NCI-H1436 (cell line): ENCODE results near the gene INPP5D.
A peak's percentile ranks its signal among the peaks of the same experiment; 100 is the strongest.

Experiments
- DNase-seq: peaks from one replicate; lab custom pipeline; 2025; lab: John Stamatoyannopoulos, UW

Gene INPP5D

DNA sequence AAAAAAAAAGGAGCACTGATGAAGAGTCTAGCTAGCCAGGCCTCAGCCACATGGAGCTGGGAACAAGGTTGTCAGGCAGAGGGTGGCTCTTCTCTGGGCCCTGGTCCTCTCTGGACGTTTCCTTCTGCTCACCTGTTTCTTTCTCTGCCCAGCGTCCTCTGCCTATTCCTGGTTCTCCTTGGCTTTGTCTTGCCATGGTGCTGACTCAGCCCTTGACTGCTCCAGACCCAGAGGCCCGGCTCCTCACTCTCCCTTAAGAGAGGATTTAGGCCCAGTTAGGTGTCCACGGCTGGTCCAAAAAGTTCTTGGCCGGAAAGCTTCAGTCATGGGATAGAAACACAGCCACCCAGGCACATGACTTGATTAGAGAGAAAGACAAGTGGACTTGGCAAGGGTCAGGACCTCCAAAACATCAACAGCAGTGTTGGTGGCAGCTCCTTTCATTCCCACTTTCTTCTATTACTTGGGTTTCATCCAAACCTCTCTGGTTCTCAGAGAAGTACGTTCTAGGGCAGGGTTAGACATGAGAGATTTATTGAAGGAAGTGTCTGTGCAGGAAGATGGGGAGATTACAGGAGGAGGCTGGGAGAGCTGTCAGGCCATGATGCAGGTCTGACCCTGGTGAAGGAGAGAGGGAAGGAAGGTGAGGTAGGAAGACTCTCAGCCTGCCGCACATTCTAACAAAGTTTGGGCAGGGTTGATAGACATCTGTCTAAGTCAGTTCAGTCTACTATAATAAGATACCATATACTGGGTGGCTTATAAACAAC, 176.9 kb downstream of the INPP5D start:
- DNase-seq, result no peak

DNA sequence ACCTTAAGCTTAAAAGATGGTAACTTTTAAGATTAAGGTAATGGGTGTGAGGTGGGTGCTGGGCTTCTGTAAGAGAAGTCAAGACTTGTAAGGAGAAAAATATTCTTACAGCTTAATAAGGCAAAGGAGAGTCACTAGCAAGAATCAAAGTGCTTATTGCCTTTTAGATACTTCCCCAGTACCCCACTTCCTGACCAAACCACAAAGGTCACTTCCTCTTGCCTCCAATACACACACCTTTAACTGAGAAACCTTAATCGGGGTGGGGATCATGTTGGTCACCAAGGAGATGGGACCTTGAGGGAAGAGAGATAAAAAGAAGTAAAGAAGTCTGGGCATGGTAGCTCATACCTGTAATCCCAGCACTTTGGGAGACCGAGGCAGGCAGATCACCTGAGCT, 180.8 kb downstream of the INPP5D start:
- DNase-seq, result no peak

DNA sequence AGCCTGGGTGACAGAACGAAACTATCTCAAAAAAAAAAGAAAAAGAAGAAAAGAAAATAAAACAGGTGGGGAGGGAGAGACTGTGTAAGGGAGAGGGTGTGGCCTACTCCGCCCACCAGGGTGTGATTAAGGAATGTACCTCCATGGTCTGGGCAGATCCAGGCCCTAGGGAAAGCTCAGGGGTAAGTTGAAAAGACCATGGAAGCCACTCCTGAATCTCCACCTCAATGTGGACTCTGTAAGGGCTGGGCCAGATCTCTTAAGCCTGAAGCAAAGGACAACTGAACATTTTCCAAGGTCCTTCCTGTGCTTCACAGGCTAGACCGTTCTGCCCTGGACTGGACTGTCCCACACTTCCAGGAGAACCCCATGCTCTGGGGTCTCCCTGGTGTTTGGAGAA, 181.7 kb downstream of the INPP5D start:
- no peak for DNase-seq

DNA sequence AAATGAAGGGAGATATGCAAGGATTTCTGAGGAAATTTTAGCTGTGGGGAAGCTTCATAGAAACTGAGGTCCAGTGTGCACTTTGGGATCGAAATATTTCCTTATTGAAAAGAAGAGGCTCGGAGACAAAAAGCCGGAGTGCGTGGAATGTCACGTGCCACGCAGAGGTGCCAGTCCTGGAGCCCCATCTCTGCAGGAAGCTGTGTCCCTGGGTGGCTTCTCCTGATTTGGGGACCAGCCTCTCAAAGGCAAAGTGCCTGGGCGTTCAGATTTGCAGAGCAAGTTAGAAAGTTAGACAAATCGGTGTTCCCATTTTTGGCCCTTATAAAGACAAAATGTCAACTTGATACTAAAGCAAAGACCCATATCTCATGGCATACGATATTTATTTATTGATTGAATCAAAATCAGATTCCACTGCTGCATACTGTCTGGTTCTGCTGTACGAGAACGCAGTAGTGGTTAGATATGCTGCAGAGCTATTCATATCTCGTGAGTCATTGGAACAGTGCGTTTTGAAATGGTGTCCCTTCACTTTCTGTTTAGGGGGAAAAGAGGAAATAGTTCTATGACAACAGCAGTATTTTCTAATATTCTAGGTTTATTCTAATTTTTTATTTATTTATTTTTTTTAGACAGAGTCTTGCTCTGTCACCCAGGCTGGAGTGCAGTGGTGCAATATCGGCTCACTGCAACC, 182.2 kb downstream of the INPP5D start:
- DNase-seq, result no peak

DNA sequence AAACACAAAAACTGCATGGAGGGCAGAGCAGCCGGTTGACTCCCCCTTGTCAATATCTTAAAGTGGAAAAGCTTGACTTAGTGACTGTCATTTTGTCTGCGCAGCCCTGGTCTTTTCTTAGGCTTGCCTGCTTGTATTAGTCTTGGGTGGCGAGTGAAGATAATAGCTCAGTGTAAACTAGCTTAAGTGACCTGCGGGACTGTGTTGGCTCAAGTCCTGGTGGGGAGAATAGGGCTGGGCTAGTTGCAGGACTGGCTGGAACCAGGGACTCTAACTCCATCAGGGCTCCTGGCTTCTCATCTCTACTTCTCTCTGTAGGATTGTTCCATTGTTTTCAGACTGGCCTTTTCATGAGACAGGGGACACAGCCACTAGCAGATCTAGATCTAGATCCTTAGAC, 183.2 kb downstream of the INPP5D start:
- no peak for DNase-seq

DNA sequence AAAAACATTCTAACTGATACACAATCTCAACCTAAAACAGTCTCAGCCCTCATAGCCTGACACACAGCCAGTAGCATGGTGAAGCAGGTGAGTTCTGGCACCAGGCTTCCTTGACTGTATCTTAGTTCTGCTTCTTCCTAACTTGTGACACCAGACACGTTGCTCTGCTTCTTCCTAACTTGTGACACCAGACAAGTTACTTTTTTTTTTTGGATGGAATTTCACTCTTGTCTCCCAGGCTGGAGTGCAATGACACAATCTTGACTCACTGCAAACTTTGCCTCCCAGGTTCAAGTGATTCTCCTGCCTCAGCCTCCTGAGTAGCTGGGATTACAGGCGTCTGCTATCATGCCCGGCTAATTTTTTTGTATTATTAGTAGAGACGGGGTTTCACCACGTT, 184.7 kb downstream of the INPP5D start:
- DNase-seq, result no peak

DNA sequence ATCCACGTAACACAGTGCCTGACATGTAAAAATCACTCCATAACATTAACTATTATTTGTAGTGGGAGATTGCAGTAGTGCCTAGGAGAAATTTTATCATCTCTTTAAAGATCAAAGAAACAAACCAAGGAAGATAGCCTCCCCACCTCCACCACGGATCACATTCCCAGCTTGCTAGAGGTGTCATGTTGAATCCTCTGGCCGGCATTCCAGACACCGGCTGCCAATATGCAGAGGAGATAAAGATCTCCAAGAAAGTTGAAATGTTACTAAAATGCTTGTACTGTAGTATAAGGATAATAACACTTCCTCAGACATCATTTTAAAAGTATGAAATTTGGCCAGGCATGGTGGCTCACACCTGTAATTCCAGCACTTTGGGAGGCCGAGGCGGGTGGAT, 185.3 kb downstream of the INPP5D start:
- DNase-seq, result no peak

DNA sequence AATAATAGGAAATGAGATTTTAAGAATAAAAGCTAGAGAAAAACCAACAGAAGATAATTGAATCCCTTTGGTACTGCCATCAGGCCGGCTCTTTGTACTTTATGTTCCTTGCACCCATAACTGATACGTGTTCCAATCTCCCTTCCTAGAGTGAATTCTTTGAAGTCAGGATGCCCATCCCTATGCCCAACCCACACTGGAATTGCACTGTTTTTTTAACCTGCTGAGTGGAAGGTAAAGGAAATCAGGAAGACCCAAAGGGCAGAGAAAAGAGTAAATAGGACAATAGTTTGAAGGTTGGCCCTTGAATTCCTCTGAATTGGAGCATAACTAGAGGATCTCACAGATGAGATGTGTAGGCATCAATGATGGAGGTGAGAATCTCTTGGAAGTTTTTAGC, 187.0 kb downstream of the INPP5D start:
- DNase-seq, result no peak

DNA sequence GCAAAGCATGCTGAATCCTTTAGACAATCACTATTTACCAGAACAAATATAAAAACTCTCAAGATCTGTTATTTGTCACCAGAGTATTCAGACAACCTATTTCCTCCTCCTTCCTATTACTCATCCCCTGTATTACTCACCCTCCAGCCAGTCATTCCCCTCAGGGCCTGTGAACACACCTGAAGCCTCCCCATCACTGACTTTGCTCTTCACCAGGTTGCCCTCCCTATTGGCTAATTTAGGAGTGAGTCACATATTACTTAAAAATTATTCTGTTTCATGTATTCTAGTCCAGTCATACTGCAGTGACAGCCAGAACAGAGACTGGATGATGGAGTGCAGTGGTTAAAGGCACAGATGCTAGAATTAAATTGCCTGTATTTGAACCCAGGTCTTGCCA, 187.6 kb downstream of the INPP5D start:
- no peak for DNase-seq

DNA sequence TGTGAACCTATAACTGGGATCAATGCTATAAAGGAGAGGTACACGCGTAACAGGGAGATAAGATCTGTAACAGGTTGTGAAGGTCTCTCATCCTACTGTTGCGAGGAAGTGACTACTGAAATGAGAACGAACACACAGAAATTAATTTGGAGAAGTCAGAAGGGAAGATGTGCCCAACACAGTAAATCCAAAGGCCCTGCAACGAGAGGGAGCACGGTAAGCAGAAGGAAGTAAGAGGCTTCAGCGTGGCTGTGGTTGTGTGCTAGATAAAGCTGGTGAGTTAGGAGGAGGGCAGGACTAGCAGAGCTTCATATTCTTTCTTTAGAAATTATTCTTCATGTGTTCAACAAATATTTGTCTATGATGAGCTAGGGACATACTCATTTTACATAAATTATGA, 188.9 kb downstream of the INPP5D start:
- DNase-seq, result no peak

DNA sequence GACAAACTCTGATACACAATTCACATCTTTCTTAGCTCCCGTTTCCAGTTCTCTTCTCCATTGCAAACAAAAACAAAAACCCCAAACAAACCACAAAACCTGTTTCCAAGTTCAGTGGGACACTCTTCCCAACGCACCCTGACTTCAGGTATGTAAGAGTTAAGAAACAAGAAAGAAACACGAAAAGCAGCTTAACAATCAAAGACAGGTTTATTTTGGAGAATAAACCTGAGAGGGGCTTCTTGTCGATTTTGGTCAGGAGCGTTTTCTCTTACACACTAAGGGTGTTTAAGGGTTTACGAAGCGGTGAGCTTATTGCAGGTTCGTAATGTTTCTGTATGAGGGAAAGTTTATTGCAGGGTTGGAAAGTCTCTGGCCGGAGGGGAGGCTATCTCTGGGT, 190.4 kb downstream of the INPP5D start:
- no peak for DNase-seq

DNA sequence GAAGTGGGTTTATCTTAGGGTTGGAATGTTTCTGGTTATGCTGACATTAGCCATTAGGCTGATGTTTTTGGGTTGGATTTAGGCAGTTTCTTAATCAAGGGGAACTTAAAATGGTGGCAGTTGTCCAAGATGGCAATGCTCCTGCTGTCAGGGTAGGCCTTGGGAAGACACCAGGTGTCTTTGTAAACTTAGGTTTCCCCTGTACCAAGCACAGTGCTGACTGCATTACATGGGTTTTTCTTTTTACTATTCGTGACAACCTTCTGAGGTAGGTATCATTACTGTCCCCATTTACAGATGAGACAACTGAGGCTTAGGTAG, 190.8 kb downstream of the INPP5D start:
- no peak for DNase-seq

DNA sequence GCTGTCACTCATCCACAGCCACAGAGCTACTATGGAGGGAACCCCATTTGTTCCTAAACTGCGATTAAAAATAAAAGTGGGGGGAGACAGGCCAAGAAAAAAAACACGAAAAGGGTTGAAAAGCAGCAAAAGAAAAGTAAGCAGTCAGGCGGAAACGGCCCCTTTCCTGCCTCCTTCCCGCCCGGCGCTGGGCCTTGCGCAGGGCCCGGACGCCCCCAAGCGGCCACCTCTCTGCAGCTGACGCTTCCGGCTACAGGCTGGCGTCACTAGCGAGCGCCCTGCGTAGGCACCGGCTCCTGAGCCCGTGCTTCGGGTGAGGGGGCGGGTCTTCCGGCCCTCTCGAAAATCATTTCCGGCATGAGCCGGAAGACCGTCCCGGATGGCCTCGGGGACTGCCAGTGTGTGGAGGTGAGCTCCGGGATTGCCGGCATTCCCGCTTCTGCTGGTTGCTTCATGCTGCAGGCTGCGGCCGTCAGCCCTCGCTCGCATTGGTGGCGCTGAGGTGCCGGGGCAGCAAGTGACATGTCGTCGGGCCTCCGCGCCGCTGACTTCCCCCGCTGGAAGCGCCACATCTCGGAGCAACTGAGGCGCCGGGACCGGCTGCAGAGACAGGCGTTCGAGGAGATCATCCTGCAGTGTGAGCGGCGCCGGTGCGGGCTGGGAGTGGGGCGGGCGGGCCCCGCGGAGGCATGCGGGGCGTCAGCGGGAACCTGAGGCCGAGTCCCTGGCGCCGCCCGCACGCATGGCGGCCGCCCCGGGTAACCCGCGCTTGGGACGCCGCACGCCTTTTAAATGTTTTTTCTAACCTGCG, 191.4 kb downstream of the INPP5D start, which contains the start of gene ATG16L1:
ATG16L1 (plus strand) TSS at position 368 of the 811 bp plus-strand sequence; CDS start at position 523, 155 bp downstream.
- DNase-seq, result peak; percentile 94

DNA sequence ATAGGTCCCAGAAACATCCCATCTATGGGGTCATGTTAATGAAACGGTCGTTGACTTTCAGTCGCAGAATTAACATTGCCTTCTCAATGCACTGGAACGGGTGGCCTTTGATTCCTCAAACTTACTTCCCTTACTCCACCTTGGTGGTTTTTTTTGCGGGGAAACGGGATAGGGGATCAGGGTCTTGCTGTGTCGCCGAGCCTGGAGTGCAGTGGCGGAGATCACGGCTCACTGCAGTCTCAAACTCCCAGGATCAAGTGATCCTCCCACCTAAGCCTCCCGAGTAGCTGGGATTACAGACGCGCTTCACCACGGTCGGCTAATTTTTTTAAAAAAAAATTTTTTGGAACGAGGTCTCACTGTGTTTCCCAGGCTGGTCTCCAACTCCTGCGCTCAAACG, 192.1 kb downstream of the INPP5D start:
- DNase-seq, result no peak

DNA sequence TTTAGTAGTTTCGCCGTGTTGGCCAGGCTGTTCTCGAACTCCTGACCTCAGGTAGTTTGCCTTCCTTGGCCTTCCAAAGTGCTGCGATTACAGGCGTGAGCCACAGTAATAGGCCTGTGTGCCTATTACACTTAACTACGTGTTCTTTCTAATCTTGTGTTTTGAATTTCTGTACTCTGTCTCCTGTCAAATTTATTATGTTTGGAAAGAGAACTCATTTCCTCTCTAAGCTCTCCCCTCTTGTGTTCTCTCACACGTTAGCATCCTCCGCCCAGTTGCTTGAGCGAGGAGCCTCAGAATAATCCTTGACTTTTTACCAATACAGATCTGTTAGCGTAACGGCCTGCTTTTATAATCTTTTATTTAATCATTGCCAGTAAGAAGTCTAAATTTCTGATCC, 195.0 kb downstream of the INPP5D start:
- DNase-seq, result no peak

DNA sequence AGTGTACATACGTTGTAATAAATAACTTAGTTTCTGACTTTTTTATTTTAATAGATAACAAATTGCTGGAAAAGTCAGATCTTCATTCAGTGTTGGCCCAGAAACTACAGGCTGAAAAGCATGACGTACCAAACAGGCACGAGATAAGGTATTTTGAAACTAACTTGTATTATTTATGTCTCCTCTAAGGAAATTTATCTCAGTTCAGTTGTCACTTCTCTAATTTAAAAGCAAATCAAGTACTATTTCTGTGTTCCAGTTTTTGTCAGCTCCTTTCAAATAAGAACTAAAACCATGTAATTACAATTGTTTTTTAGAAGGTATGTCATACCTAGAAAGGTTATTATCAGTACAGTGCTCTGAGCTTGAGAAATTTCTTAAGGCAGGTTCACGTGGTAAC, 195.9 kb downstream of the INPP5D start:
- DNase-seq, result no peak
